ENCODE measurements around the gene MAVS. TPM values are rescaled to one million over a fixed set of nuclear protein-coding genes. Genes with fewer than 3 reads are reported as not detected.

Gene MAVS
- polyA plus RNA-seq, 1 of the 3 experiments (the other 2 are of a cell fraction) = 9.1 TPM

- ChIA-PET CTCF (no interaction called here), POLR2A (no interaction called here)
- peaks cover 32% of the 10 kb centered on the region for H3K79me2 ChIP-seq (ENCODE audit: insufficient read depth)
- no peak for TF ChIP-seq TCF12 (IDR thresholded peaks at IDR 0.05)
- TF ChIP-seq RAD21 (IDR thresholded peaks at IDR 0.05; ENCODE audit: low read length) = no peak
- no peak for TF ChIP-seq REST (IDR thresholded peaks at IDR 0.05; ENCODE audit: low read depth, low read length)
- TF ChIP-seq RCOR1 (IDR thresholded peaks at IDR 0.05; ENCODE audit: low read length) = no peak
- no peak for TF ChIP-seq SIN3A (IDR thresholded peaks at IDR 0.05; ENCODE audit: borderline replicate concordance, low read depth, low read length)
- TF ChIP-seq PBX3 (IDR thresholded peaks at IDR 0.05) = no peak
- TF ChIP-seq FOSL2 (IDR thresholded peaks at IDR 0.05; ENCODE audit: borderline replicate concordance, low read depth) = no peak
- no peak overlapping the region for H2AFZ ChIP-seq (ENCODE audit: low read depth)
- peaks cover 36 to 38% of the 10 kb centered on the region in 2 experiments for H3K4me1 ChIP-seq (ENCODE audit: control insufficient read depth in 1 of 2, insufficient read depth in 2 of 2, low read depth in 1 of 2, low read length in 1 of 2)
- 93% methylated on average over 11 of the region's 11 CpGs for WGBS (ENCODE audit: low lambda C conversion rate)
- H3K9me3 ChIP-seq = no peaks in the 10 kb centered on the region
- H3K9ac ChIP-seq = no peak overlapping the region
- H3K4me3 ChIP-seq (ENCODE audit: low read depth in 2 of 2, low read length in 1 of 2) = no peak overlapping the region
- H3K36me3 ChIP-seq (replicated peaks in 1 of 2; ENCODE audit: control insufficient read depth in 1 of 2, insufficient read depth in 2 of 2, low read length in 1 of 2) = peaks cover 26 to 46% of the 10 kb centered on the region in 2 experiments
- H3F3A ChIP-seq (replicated peaks; ENCODE audit: insufficient read depth) = peaks cover 31% of the 10 kb centered on the region
- no peak overlapping the region for H3K27ac ChIP-seq (ENCODE audit: low read depth in 2 of 2, low read length in 1 of 2)
- no peaks in the 10 kb centered on the region for H3K9me2 ChIP-seq
- no peaks in the 10 kb centered on the region for H3K27me3 ChIP-seq (ENCODE audit: insufficient read depth)
- no peaks in the 10 kb centered on the region for H4K20me1 ChIP-seq (ENCODE audit: insufficient read depth)
- DNase-seq = no peak
- H3K4me2 ChIP-seq = no peak overlapping the region
Measured at GRCh38 chr20:3802524-3803239, 44.0 kb upstream of the MAVS start.

- Histone ChIP-seq H4K20me1 (ENCODE audit: insufficient read depth) (no peaks in the 10 kb centered on the region), H3K4me1 (ENCODE audit: control insufficient read depth in 1 of 2, insufficient read depth in 2 of 2, low read depth in 1 of 2, low read length in 1 of 2) (peaks cover 36 to 39% of the 10 kb centered on the region in 2 experiments; a peak in 3 of 4 replicates), H3K79me2 (ENCODE audit: insufficient read depth) (peaks cover 26% of the 10 kb centered on the region), H3K27ac (ENCODE audit: low read depth in 2 of 2, low read length in 1 of 2) (no peak overlapping the region), H3K36me3 (replicated peaks in 1 of 2; ENCODE audit: control insufficient read depth in 1 of 2, insufficient read depth in 2 of 2, low read length in 1 of 2) (peaks cover 21 to 42% of the 10 kb centered on the region in 2 experiments), H3K9me2 (no peaks in the 10 kb centered on the region), H3K4me3 (ENCODE audit: low read depth in 2 of 2, low read length in 1 of 2) (no peak overlapping the region), H2AFZ (ENCODE audit: low read depth) (no peak overlapping the region), H3K27me3 (ENCODE audit: insufficient read depth) (no peaks in the 10 kb centered on the region), H3K9ac (no peak overlapping the region), H3F3A (replicated peaks; ENCODE audit: insufficient read depth) (peaks cover 37% of the 10 kb centered on the region), H3K4me2 (no peak overlapping the region), H3K9me3 (no peaks in the 10 kb centered on the region)
- POLR2A ChIA-PET = interaction anchor here (0.9 kb wide), 1 partner anchor 15 kb away, joined by 5 read pairs; no protein-coding TSS in a partner anchor
- TF ChIP-seq ELF1 (IDR thresholded peaks at IDR 0.05) = no peak
- no peak for TF ChIP-seq MEF2A (IDR thresholded peaks at IDR 0.05; ENCODE audit: borderline replicate concordance, low read depth)
- no peak for TF ChIP-seq NRF1 (IDR thresholded peaks at IDR 0.05; ENCODE audit: low read depth, low read length)
- TF ChIP-seq TEAD4 (IDR thresholded peaks at IDR 0.05; ENCODE audit: borderline replicate concordance, insufficient read depth) = no peak
- TF ChIP-seq REST (IDR thresholded peaks at IDR 0.05; ENCODE audit: low read depth, low read length) = no peak
- 91% methylated on average over 9 of the region's 14 CpGs for WGBS (ENCODE audit: low lambda C conversion rate)
- no peak for DNase-seq
- CTCF ChIA-PET = no interaction called here
Measured at GRCh38 chr20:3803289-3803688, 43.3 kb upstream of the MAVS start.

Data from SK-N-SH (cell line).